ENCODE data around the gene LRRC46. TPM values are rescaled to one million over a fixed set of nuclear protein-coding genes. Genes with fewer than 3 reads are reported as not detected.

Gene LRRC46
- total and polyA plus RNA-seq, 2 donors (not counting 1 experiment from before 2014, with no cell fraction given): 0.69 to 2.4 TPM

- H3K9ac ChIP-seq (ENCODE audit: low read length): peak within 1 kb of the TSS; percentile 83
- H3K9me3 Mint-ChIP-seq (ENCODE audit: insufficient read depth): no peaks in the 10 kb centered on the region
- no peaks in the 10 kb centered on the region for H4K20me1 ChIP-seq (ENCODE audit: control insufficient read depth, insufficient read depth, low read length, poor library complexity, severe bottlenecking)
- H3K27me3 Mint-ChIP-seq: peaks cover 20% of the 10 kb centered on the region
- CTCF ChIA-PET: interaction anchor here (1.0 to 19.9 kb wide), 19 partner anchors 9 to 180 kb away, joined by 3 to 436 read pairs (median 3); partner anchors contain the start of genes CDK5RAP3, LRRC46, MRPL10 and SP2
- peak within 1 kb of the TSS; percentile 58 to 87 (median 79) for H3K4me3 ChIP-seq (ENCODE audit: control extremely low read depth in 1 of 5, extremely low read depth in 1 of 5, insufficient read depth in 1 of 5, low read depth in 2 of 5, low read length in 4 of 5)
- no peaks in the 10 kb centered on the region for H3K9me3 ChIP-seq (ENCODE audit: control extremely low read depth in 1 of 3, control insufficient read depth in 2 of 3, insufficient read depth in 1 of 3, low read length in 2 of 3)
- peaks cover 0 to 11% of the 10 kb centered on the region in 2 experiments for H3K36me3 ChIP-seq (replicated peaks in 1 of 2; ENCODE audit: control extremely low read depth in 1 of 2, control insufficient read depth in 1 of 2, extremely low read depth in 1 of 2, insufficient read depth in 2 of 2, low read length in 1 of 2)
- H3K79me2 ChIP-seq (ENCODE audit: control insufficient read depth, insufficient read depth, low read length): peaks cover 11% of the 10 kb centered on the region
- peak within 1 kb of the TSS; percentile 26 to 75 for H3K27ac ChIP-seq (ENCODE audit: low read length in 2 of 2)
- ATAC-seq (ENCODE audit: low read depth) (peak; percentile 94), DNase-seq (peak; percentile 90)
- peak within 1 kb of the TSS; percentile 89 for H3K4me2 ChIP-seq (replicated peaks; ENCODE audit: low read depth, low read length, poor library complexity, severe bottlenecking)
- peak within 1 kb of the TSS; percentile 95 for H2AFZ ChIP-seq (ENCODE audit: insufficient read depth, low read depth, low read length, poor library complexity, severe bottlenecking)
- peaks cover 26% of the 10 kb centered on the region for H3K4me1 Mint-ChIP-seq
- intact Hi-C loops (cut with micrococcal nuclease): loop anchor here (1.0 to 2.0 kb wide), 6 partner anchors 10 to 184 kb away; partner anchors contain the start of genes CDK5RAP3, LRRC46, MRPL10 and PNPO
- POLR2A ChIA-PET: interaction anchor here (1.1 to 1.6 kb wide), 5 partner anchors 10 to 191 kb away, joined by 4 to 14 read pairs (median 8); partner anchors contain the start of genes CDK5RAP3, KPNB1, LRRC46 and MRPL10
- H3K27me3 ChIP-seq (replicated peaks in 1 of 4; ENCODE audit: control extremely low read depth in 1 of 4, control insufficient read depth in 3 of 4, insufficient read depth in 4 of 4, low read length in 3 of 4): peaks cover 0 to 23% (median 12%) of the 10 kb centered on the region in 4 experiments
- peak; percentile 94 for TF ChIP-seq CTCF (IDR thresholded peaks at IDR 0.05)
- no peak for TF ChIP-seq EZH2 (IDR thresholded peaks at IDR 0.05; ENCODE audit: borderline replicate concordance, insufficient read depth, low read depth, low read length, poor library complexity, severe bottlenecking)
- H3K4me3 Mint-ChIP-seq: peak within 1 kb of the TSS; percentile 97
- peaks cover 9 to 18% of the 10 kb centered on the region in 2 donors for H3K4me1 ChIP-seq (ENCODE audit: control insufficient read depth in 2 of 2, insufficient read depth in 2 of 2, low read length in 2 of 2)
- WGBS (ENCODE audit: insufficient coverage): under 1% methylated on average over 55 of the region's 55 CpGs
- peak within 1 kb of the TSS; percentile 89 for H3K27ac Mint-ChIP-seq
Observed at GRCh38 chr17:47840742-47841487, 9.4 kb downstream of the LRRC46 start, which contains the start of gene SCRN2. SCRN2 (minus strand) TSS chr17:47841273; CDS start chr17:47840843, 430 bp downstream.
